HEK293 (cell line): ENCODE results near the gene GGTA1.

ENCODE experiments used
- CTCF ChIA-PET: fragments of 350-600 bp; formaldehyde crosslinking; extraction: SDS; loops from one replicate; lab custom pipeline; 2021; ENCODE audit warnings: antibody characterized with exemption; lab: Yijun Ruan, JAX
- POLR2A ChIA-PET: fragments of 300-600 bp; formaldehyde crosslinking; extraction: SDS; loops from one replicate; lab custom pipeline; 2020; ENCODE audit warnings: antibody characterized with exemption, inconsistent platforms; lab: Yijun Ruan, JAX
- H3K27ac ChIP-seq: fragments of 200-500 bp; sonication (Bioruptor generic); 2 replicates; pipeline ENCODE4 v1.5.1; 2014; ENCODE audit warnings: low read depth, low read length, control low read depth, inconsistent platforms; ENCODE audit errors: extremely low read depth
- H3K36me3 ChIP-seq, 2 experiments: fragments of 200-500 bp in 1 of 2; sonication (Bioruptor generic) in 1 of 2; 1 replicate in 1 of 2; 2 replicates in 1 of 2; pipeline ENCODE4 v1.5.1; 2014 to 2017; ENCODE audit warnings: inconsistent platforms in 2 of 2, low read length in 2 of 2; ENCODE audit not compliant: control insufficient read depth in 2 of 2, insufficient read depth in 1 of 2
- H3K4me1 ChIP-seq: fragments of 200-500 bp; sonication (Bioruptor generic); 2 replicates; pipeline ENCODE4 v1.5.1; 2014; ENCODE audit warnings: mild to moderate bottlenecking, low read length, inconsistent platforms; ENCODE audit not compliant: control insufficient read depth, insufficient read depth
- H3K4me3 ChIP-seq: 2 replicates; pipeline ENCODE4 v1.5.1; 2011; ENCODE audit warnings: low read depth, mild to moderate bottlenecking, control low read depth, low read length, moderate library complexity
- H3K9me3 ChIP-seq: fragments of 200-500 bp; sonication (Bioruptor generic); 2 replicates; pipeline ENCODE4 v1.5.1; 2014; ENCODE audit warnings: low read depth, low read length, inconsistent platforms; ENCODE audit not compliant: control insufficient read depth, insufficient read depth
- IKZF3 ChIP-seq: fragments of 450-650 bp; IDR thresholded peaks from 2 replicates; pipeline ENCODE4 v1.5.0; 2018; ENCODE audit warnings: missing biosample characterization, mild to moderate bottlenecking, missing genetic modification characterization, moderate library complexity
- KLF8 ChIP-seq: fragments of 450-650 bp; formaldehyde crosslinking; IDR thresholded peaks from 2 replicates; pipeline ENCODE4 v1.5.1; 2016; ENCODE audit warnings: missing biosample characterization, missing genetic modification characterization
- MEIS1 ChIP-seq: sonication (generic); formaldehyde crosslinking; IDR thresholded peaks from 2 replicates; pipeline ENCODE4 v1.8.1; 2022; ENCODE audit warnings: missing genetic modification reagents, mild to moderate bottlenecking, borderline replicate concordance
- OSR2 ChIP-seq: fragments of 450-650 bp; formaldehyde crosslinking; IDR thresholded peaks from 2 replicates; pipeline ENCODE4 v1.5.1; 2016; ENCODE audit warnings: missing biosample characterization, missing genetic modification characterization
- PRDM10 ChIP-seq: fragments of 450-650 bp; formaldehyde crosslinking; IDR thresholded peaks from 2 replicates; pipeline ENCODE4 v1.5.1; 2016; ENCODE audit warnings: missing biosample characterization, missing genetic modification characterization
- SP2 ChIP-seq: fragments of 450-650 bp; formaldehyde crosslinking; IDR thresholded peaks from 2 replicates; pipeline ENCODE4 v1.5.1; 2016; ENCODE audit warnings: missing biosample characterization, missing genetic modification characterization
- ZBTB10 ChIP-seq: fragments of 450-650 bp; formaldehyde crosslinking; IDR thresholded peaks from 2 replicates; pipeline ENCODE4 v1.5.1; 2016; ENCODE audit warnings: missing biosample characterization, missing genetic modification characterization
- ZBTB20 ChIP-seq: fragments of 450-650 bp; formaldehyde crosslinking; IDR thresholded peaks from 2 replicates; pipeline ENCODE4 v1.5.1; 2016; ENCODE audit warnings: missing biosample characterization, missing genetic modification characterization
- ZBTB48 ChIP-seq: fragments of 450-650 bp; formaldehyde crosslinking; IDR thresholded peaks from 2 replicates; pipeline ENCODE4 v1.5.1; 2016; ENCODE audit warnings: missing biosample characterization, missing genetic modification characterization
- ZFP69B ChIP-seq: fragments of 450-650 bp; formaldehyde crosslinking; IDR thresholded peaks from 2 replicates; pipeline ENCODE4 v1.5.1; 2016; ENCODE audit warnings: missing biosample characterization, missing genetic modification characterization
- ZNF335 ChIP-seq: fragments of 450-650 bp; formaldehyde crosslinking; conservative IDR thresholded peaks from 2 replicates; pipeline ENCODE4 v1.5.1; 2016; ENCODE audit warnings: missing biosample characterization, missing genetic modification characterization
- ZNF341 ChIP-seq: fragments of 450-650 bp; formaldehyde crosslinking; IDR thresholded peaks from 2 replicates; pipeline ENCODE4; 2016; ENCODE audit warnings: low read depth, missing biosample characterization, missing genetic modification characterization
- ZNF398 ChIP-seq: fragments of 450-650 bp; formaldehyde crosslinking; IDR thresholded peaks from 2 replicates; pipeline ENCODE4 v1.5.1; 2017; ENCODE audit warnings: missing biosample characterization, missing genetic modification characterization
- ZNF610 ChIP-seq: fragments of 450-650 bp; formaldehyde crosslinking; IDR thresholded peaks from 2 replicates; pipeline ENCODE4 v1.5.1; 2016; ENCODE audit warnings: missing biosample characterization, missing genetic modification characterization, borderline replicate concordance
- ZNF621 ChIP-seq: fragments of 450-650 bp; formaldehyde crosslinking; IDR thresholded peaks from 2 replicates; pipeline ENCODE4 v1.5.1; 2017; ENCODE audit warnings: missing biosample characterization, missing genetic modification characterization
- ZNF701 ChIP-seq: fragments of 450-650 bp; formaldehyde crosslinking; IDR thresholded peaks from 2 replicates; pipeline ENCODE4 v1.5.1; 2016; ENCODE audit warnings: missing biosample characterization, missing genetic modification characterization
- ZNF776 ChIP-seq: fragments of 450-650 bp; formaldehyde crosslinking; IDR thresholded peaks from 2 replicates; pipeline ENCODE4 v1.5.0; 2017; ENCODE audit warnings: missing biosample characterization, missing genetic modification characterization, borderline replicate concordance
- ZNF777 ChIP-seq: fragments of 450-650 bp; formaldehyde crosslinking; IDR thresholded peaks from 2 replicates; pipeline ENCODE4 v1.5.1; 2017; ENCODE audit warnings: missing biosample characterization, missing genetic modification characterization, borderline replicate concordance
- ZSCAN18 ChIP-seq: fragments of 450-650 bp; formaldehyde crosslinking; IDR thresholded peaks from 2 replicates; pipeline ENCODE4 v1.5.1; 2016; ENCODE audit warnings: missing biosample characterization, missing genetic modification characterization
- TF ChIP-seq, protein P1 (sequence below): fragments of 450-650 bp; formaldehyde crosslinking; IDR thresholded peaks from 2 replicates; pipeline ENCODE4 v1.5.1; 2016; ENCODE audit warnings: missing biosample characterization, missing genetic modification characterization

Gene GGTA1

GRCh38 chr9:121499177-121499426 lies 542 bp downstream of the GGTA1 start:
- no peaks in the 10 kb centered on the region for H3K9me3 ChIP-seq
- POLR2A ChIA-PET: interaction anchor here (1.2 to 1.3 kb wide), 3 partner anchors 8 to 23 kb away, joined by 3 to 4 read pairs (median 3); no protein-coding TSS in a partner anchor
- H3K27ac ChIP-seq: no peak overlapping the region; the same call in 1 of the 2 replicates
- peak; percentile 88 for TF ChIP-seq ZNF398 (tag by site-specific recombination)
- 0 out of 2 replicates have a peak, but pooled peaks have one; percentile 20 for TF ChIP-seq ZBTB48 (tag by site-specific recombination)
- TF ChIP-seq ZBTB10 (tag by site-specific recombination): 0 out of 2 replicates have a peak, but pooled peaks have one; percentile 25
- peak; percentile 46; the same call in 1 of the 2 replicates for TF ChIP-seq ZNF777 (tag by site-specific recombination)
- no peak for TF ChIP-seq OSR2
- peak; percentile 82 for TF ChIP-seq PRDM10 (tag by site-specific recombination)
- TF ChIP-seq, protein P1, sequence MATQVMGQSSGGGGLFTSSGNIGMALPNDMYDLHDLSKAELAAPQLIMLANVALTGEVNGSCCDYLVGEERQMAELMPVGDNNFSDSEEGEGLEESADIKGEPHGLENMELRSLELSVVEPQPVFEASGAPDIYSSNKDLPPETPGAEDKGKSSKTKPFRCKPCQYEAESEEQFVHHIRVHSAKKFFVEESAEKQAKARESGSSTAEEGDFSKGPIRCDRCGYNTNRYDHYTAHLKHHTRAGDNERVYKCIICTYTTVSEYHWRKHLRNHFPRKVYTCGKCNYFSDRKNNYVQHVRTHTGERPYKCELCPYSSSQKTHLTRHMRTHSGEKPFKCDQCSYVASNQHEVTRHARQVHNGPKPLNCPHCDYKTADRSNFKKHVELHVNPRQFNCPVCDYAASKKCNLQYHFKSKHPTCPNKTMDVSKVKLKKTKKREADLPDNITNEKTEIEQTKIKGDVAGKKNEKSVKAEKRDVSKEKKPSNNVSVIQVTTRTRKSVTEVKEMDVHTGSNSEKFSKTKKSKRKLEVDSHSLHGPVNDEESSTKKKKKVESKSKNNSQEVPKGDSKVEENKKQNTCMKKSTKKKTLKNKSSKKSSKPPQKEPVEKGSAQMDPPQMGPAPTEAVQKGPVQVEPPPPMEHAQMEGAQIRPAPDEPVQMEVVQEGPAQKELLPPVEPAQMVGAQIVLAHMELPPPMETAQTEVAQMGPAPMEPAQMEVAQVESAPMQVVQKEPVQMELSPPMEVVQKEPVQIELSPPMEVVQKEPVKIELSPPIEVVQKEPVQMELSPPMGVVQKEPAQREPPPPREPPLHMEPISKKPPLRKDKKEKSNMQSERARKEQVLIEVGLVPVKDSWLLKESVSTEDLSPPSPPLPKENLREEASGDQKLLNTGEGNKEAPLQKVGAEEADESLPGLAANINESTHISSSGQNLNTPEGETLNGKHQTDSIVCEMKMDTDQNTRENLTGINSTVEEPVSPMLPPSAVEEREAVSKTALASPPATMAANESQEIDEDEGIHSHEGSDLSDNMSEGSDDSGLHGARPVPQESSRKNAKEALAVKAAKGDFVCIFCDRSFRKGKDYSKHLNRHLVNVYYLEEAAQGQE: no peak
- TF ChIP-seq, all 188 proteins: peak for 5
- Histone ChIP-seq H3K4me3 (peak overlapping the region; percentile 45), H3K4me1 (peaks cover 7% of the 10 kb centered on the region), H3K36me3 (no peaks in the 10 kb centered on the region)
- CTCF ChIA-PET: interaction anchor here (0.6 to 1.5 kb wide), 7 partner anchors 17 to 180 kb away, joined by 3 to 4 read pairs (median 3); no protein-coding TSS in a partner anchor

DNA sequence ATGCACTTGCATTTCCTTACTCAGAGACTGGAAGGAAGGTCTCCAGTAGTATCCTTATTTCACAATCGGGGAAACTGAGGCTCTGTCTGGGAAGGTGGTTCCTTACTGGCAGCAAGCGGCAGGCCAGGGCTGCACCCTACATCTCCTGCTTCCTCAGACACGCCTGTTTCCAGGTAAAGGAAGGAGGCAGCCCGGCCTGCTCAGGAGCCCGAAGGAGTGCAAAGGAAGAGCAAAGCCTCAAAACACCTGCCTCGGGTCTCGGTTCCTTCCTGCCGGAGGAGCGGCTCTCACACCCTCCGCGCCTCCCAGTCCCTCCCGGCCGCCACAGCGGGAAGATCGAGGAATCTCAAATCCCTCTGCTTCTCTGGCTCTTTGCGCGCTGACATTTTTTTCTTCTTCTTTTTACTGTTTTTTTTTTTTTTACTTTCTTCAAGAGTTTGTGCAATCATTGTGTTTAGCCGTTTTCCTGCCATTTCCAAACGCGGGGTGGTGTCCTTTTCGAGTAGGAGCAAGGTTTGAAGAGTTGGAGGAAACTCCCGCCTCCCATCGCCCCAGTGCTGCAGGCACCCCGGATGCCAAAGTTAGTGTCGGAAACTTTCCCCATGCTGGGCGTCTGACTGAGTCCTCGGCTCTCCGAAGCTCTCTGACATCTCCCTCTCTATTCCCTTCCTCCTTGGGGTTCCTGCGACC lies 1.0 kb downstream of the GGTA1 start:
- H3K4me1 ChIP-seq: peaks cover 7% of the 10 kb centered on the region
- no peaks in the 10 kb centered on the region for H3K9me3 ChIP-seq
- peak overlapping the region; percentile 45 for H3K4me3 ChIP-seq
- no peaks in the 10 kb centered on the region for H3K36me3 ChIP-seq
- CTCF ChIA-PET: interaction anchor here (0.7 to 1.3 kb wide), 9 partner anchors 9 to 285 kb away, joined by 3 to 9 read pairs (median 4); no protein-coding TSS in a partner anchor
- no peak overlapping the region for H3K27ac ChIP-seq
- POLR2A ChIA-PET: interaction anchor here (0.5 kb wide), 1 partner anchor 180 kb away, joined by 4 read pairs; no protein-coding TSS in a partner anchor
- TF ChIP-seq ZNF610 (tag by site-specific recombination) (peak; percentile 29; the same call in 1 of the 2 replicates), SP2 (tag by site-specific recombination) (peak; percentile 35), ZNF776 (no peak), ZFP69B (tag by site-specific recombination) (no peak), KLF8 (tag by site-specific recombination) (peak; percentile 71), ZSCAN18 (tag by site-specific recombination) (no peak), ZNF701 (tag by site-specific recombination) (no peak), IKZF3 (tag by site-specific recombination) (no peak), ZNF335 (peak; percentile 87), ZNF341 (tag by site-specific recombination) (peak; percentile 90), ZNF621 (tag by site-specific recombination) (no peak), ZBTB20 (peak; percentile 68; the same call in 1 of the 2 replicates), MEIS1 (CRISPR knock-in tag) (no peak)
